GM23248 (cell line): ENCODE results near the gene CDH22.

ENCODE experiments used
- EZH2 ChIP-seq: fragments of 200-600 bp; sonication (generic); IDR thresholded peaks from 2 replicates; pipeline ENCODE4 v1.6.1; 2018; ENCODE audit warnings: antibody characterized with exemption, mild to moderate bottlenecking; ENCODE audit not compliant: insufficient read depth, poor library complexity, severe bottlenecking
- EZH2phosphoT487 ChIP-seq: fragments of 200-600 bp; sonication (generic); IDR thresholded peaks from 2 replicates; pipeline ENCODE4 v1.6.1; 2018; ENCODE audit warnings: antibody characterized with exemption, moderate library complexity, mild to moderate bottlenecking, low read depth; ENCODE audit not compliant: insufficient read depth

- TF ChIP-seq EZH2 (no peak), EZH2phosphoT487 (no peak)
Observed at GRCh38 chr20:46216770-46217464, 91.4 kb downstream of the CDH22 start.
